ENCODE results near the gene ADIG. TPM values are rescaled to one million over a fixed set of nuclear protein-coding genes. Genes with fewer than 3 reads are reported as not detected.

The ADIG gene
- polyA plus RNA-seq, 3 donors, result not detected

DNA sequence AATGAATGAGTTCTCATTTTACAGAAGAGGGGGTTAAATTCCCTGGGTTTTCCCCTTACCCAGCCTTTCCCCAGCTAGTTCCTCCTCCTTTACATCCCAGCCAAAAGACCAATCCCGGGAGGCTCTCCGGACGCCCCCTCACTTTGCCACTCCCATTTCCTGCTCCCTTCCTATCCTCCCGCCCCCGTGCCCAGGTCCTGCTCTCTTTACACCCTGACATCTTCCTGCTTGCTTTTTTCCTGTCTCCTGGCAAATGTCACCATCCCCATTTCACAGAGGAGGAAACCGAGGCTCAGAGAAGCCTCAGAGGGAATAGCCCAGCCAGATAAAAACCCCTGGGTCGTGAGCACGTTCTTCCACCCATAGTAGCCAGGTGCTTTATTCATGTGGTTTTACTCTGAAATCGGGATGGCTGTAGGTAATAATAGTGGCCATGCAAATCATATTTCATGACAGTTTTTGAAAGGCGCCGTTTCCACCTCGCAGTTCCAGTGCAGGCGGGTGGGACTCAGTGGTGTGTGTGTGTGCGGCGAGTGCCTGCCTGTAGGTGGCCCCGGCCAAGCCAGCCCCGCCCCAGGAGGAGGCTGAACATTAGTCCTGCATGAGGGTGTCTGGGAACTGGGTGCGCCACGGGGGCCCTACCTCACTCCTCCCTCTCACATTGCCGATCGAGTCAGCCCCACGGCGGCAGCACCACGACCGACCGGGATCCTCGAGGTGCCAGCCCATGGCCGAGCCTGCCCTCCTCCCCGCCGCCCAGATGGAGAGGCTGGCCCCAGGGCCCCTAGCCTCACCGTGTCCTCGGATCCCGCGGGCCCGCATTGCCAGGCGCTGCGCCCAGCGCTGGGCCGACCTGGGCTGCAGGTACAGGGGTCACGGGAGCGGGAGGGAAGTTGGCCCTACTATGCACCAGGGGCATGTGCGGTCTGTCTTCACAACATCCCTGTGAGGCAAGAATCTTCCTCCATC lies 20.5 kb downstream of the ADIG start, which contains the start of gene ARHGAP40:
Gene ARHGAP40, plus strand, starts transcription at position 594 of the 969 bp plus-strand sequence.
- DNase-seq, result peak; percentile 22

DNA sequence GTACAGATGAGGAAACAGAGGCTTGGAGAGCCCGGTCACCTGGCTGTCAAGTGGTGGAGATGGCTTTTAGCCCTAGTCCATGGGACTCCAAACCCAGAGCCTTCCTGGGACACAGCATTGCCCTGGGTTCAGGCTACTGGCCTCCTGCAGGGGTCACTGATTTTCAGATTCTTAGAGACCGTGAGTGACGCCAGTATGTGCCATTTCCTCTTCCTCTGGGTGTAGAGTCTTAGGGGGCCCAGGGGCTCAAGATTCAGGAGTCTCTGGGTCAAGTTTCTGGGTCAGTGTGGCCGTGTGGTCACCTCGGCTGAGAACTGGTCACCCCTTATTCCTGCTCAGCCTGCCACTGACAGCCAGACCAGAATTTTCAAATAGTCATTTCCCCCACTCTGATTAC lies 21.2 kb downstream of the ADIG start:
- no peak for DNase-seq

GRCh38 chr20:38603286-38603685 lies 22.3 kb downstream of the ADIG start:
- DNase-seq, result no peak

DNA sequence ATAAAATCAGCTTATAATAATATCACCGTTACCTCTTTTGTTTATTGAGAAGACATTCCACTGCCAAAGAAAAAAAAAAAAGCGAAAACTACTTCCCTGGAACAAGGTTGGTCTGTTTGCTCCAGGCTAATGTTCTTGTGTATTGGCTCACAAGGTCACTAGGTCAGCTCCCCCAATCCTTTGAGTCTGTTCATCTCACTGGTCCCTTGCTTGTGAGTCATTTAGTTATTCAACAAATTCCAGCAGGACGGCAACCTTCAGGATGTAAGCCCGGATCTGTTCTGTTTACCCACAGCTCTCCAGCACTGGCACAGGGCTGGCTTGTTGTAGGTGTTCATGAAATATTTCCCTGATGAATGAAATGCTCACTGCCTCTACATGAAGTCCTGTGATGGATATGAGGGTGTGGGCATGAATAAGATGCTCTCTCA lies 23.9 kb downstream of the ADIG start:
- no peak for DNase-seq

GRCh38 chr20:38607351-38607750 lies 26.4 kb downstream of the ADIG start:
- DNase-seq, result no peak

GRCh38 chr20:38608188-38608587 lies 27.2 kb downstream of the ADIG start:
- no peak for DNase-seq

DNA sequence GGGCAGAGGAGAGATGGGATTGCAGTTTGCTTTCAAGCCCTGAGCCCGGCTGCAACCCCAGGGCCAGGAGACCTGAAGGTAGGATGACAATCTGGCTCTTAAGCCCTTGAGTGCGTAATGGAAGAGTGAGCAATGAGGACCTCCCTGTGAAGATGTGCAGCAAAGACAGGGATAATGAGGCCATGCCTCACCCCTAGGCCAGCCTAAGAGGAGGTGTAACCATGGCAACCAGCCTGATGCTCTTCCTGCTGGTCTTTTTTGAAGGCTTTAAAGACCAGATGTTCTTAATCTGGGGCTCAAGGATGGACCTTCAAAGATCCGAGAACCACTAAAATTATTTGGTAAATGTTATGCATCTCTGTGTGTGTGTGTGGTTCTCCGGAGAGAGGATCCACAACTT lies 28.8 kb downstream of the ADIG start:
- DNase-seq, result no peak

GRCh38 chr20:38610521-38610920 lies 29.5 kb downstream of the ADIG start:
- DNase-seq, result no peak

DNA sequence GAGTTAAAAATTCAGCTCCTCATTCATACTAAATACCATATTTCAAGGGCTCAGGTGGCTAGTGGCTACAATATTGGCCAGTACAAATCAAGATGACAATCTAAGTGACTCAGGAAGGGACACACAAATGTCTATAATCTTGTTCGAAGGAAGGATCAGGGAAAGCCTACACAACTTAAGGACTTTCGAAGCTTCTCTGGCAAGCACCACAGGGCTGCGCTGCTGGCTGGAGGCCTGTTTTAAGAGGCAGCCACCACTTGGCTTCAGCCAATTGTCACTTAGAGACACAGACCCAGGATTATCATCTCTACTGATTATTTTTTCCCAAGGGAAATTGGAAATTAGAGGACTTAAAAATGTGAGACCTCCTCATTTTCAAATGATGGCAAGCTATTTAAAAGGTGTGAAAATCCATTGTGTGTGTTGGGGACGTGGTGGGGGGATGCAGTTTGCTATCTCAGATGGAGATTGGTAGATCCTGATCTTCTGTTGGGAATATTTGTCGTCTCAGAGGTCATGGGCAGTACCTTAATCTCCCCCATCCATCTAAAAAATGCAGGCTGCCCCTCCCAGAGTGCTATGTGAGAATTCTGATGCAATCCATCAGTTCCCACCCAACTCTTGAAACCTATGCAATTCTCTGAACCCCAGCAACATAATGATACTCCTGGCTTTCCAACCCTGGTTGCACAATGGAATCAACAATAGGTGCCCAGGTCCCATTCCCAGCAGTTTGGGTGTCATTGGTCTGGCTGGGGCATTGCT lies 31.9 kb downstream of the ADIG start:
- no peak for DNase-seq

DNA sequence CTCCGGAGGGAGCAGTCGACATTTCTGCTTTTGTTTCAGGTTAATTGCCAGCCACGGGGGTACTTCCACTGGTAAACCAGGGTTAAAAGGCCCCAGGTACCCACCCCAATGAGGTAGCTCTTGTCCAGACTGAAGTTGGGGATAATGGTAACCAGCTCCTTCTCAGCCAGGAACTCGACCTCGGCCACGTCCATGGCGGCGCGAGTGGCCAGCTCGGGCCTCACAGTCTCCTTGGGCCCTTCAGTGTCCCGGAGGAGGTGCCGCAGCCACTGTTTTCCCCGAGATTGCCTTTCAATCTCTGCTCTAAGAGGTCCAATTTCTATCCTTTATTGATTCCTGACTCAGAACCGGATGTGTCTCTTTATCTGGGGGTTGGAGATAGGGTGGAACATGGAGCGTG lies 34.3 kb downstream of the ADIG start:
- DNase-seq, result no peak

- DNase-seq, result no peak
Measured at GRCh38 chr20:38616457-38616856, 35.5 kb downstream of the ADIG start.

- DNase-seq, result no peak
Measured at GRCh38 chr20:38617011-38617829, 36.2 kb downstream of the ADIG start.

DNA sequence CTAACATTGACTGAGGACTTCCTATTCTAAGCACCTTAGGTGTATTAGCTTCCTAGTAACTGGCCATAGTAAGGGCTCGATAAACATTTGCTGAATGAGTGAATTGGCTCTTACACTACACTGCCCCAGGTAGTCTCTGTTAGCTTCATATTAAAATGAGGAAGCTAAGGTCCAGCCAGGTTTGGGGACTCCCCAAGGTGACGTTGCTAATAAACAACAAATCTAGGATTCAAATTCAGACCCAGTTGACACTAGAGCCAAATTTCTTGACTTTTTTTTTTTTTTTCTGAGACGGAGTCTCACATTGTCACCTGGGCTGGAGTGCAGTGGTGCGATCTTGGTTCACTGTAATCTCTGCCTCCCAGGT lies 36.8 kb downstream of the ADIG start:
- DNase-seq, result no peak

- DNase-seq, result no peak
Measured at GRCh38 chr20:38620441-38620840, 39.4 kb downstream of the ADIG start.

GRCh38 chr20:38623061-38623460 lies 42.1 kb downstream of the ADIG start:
- no peak for DNase-seq

- no peak for DNase-seq
Measured at GRCh38 chr20:38624084-38624483, 43.1 kb downstream of the ADIG start.

- DNase-seq, result no peak
Measured at GRCh38 chr20:38625896-38626295, 44.9 kb downstream of the ADIG start.

DNA sequence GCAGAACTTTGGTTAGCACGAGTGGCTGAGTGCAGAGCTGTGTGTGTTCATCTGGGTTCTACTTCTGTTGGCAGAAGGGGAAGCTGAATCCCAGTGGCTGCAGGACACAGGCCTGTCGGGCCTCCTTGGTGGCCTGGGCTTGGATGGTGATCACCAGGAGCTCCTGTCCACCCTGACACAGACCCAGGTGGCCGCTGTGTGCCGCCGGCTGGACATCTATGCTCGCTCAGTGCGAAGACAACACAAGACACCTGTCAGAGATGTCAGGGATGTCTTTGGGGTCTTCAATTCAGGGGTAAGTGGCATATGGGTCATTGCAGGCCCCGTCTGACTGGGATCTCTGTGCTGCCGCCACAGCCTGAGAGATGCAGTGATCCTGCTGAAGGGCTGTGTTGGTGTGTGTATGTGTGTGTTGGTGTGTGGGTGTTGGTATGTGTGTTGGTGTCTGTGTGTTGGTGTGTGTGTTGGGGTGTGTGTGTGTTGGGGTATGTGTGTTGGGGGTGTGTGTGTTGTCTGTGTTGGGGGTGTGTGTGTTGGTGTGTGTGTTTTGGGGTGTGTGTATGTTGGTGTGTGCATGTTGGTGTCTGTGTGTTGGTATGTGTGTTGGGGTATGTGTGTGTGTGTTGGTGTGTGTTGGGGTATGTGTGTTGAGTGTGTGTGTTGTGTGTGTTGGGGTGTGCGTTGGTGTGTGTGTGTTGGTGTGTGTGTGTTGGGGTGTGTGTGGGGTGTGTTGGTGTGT lies 46.1 kb downstream of the ADIG start:
- DNase-seq, result no peak

GRCh38 chr20:38628580-38629470 lies 47.8 kb downstream of the ADIG start:
- no peak for DNase-seq

DNA sequence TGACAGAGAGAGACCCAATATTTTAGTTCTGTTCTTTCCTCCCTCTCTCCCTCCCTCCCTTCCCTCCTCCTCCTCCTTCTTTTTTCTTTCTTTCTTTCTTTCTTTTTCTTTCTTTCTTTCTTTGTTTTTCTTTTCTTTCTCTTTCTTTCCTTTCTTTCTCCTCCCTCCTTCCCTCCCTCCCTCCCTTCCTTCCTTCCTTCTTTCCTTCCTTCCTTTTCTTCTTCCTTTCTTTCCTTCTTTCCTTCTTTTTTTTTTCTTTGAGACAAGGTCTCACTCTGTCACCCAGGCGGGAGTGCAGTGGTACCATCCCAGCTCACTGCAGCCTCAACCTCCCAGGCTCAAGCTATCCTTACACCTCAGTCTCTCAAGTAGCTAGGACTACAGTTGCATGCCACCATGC lies 49.0 kb downstream of the ADIG start:
- DNase-seq, result no peak

All from renal pelvis (tissue), 4 donors.